HCT116 (cell line): ENCODE data around the gene IER3. TPM values are rescaled to one million over a fixed set of nuclear protein-coding genes. Genes with fewer than 3 reads are reported as not detected.

Experiments
- ATAC-seq: fragments of 200-7000 bp; cut with Tn5 transposase; 2 replicates; pipeline ENCODE4 v1.9.1; 2020; ENCODE audit warnings: mild to moderate bottlenecking, moderate library complexity
- BruUV-seq: library from RNA; stranded (reverse); fragments of 400-500 nt; replicated peaks from 2 replicates; lab custom pipeline; 2021; lab: Mats Ljungman, UMichigan
- CTCF ChIA-PET: fragments of 300-600 bp; sonication (Branson Sonifier 250); formaldehyde crosslinking; loops from one replicate; lab custom pipeline; 2021; ENCODE audit warnings: antibody characterized with exemption; lab: Charles Lee
- POLR2A ChIA-PET: fragments of 300-600, 350-600 bp; sonication (Branson Sonifier 250); formaldehyde crosslinking; loops from one replicate; lab custom pipeline; 2021; ENCODE audit warnings: antibody characterized with exemption; lab: Charles Lee
- RAD21 ChIA-PET, 2 experiments: fragments of 300-600 bp; sonication (Branson Sonifier 250); formaldehyde crosslinking; loops; one replicate each; lab custom pipeline; 2023; ENCODE audit warnings: low total read pairs in 2 of 2; ENCODE audit not compliant: uncharacterized antibody in 2 of 2, unreplicated experiment in 2 of 2, low non-redundant PET in 1 of 2; lab: Charles Lee
- DNase-seq: peaks from one replicate; pipeline ENCODE4 v3.0.0-alpha.2; 2010; ENCODE audit warnings: low read depth, low spot score
- H2AFZ ChIP-seq: fragments of 200-600 bp; shearing (Covaris generic), sonication (generic); 2 replicates; pipeline ENCODE4 v1.6.1; 2017; ENCODE audit warnings: low read depth, mixed run types, mixed read lengths, antibody characterized with exemption, low read length; ENCODE audit not compliant: poor library complexity, severe bottlenecking
- H3K27ac ChIP-seq: 2 replicates; pipeline ENCODE4 v1.5.1; 2012; ENCODE audit warnings: low read depth, low read length
- H3K27me3 ChIP-seq: fragments of 200-600 bp; sonication (generic); 2 replicates; pipeline ENCODE4 v1.6.1; 2016; ENCODE audit warnings: mixed run types, low read length, mixed read lengths; ENCODE audit not compliant: insufficient read depth
- H3K36me3 ChIP-seq, 2 experiments: fragments of 200-500 bp in 1 of 2; fragments of 200-600 bp in 1 of 2; sonication (Bioruptor generic) in 1 of 2; sonication (generic) in 1 of 2; 2 replicates each; pipeline versions ENCODE4 v1.5.1 to v1.6.1; 2014 to 2016; ENCODE audit warnings: low read length in 2 of 2, inconsistent platforms in 1 of 2, mixed read lengths in 1 of 2, mixed run types in 1 of 2; ENCODE audit not compliant: insufficient read depth in 2 of 2, control insufficient read depth in 1 of 2
- H3K4me1 ChIP-seq, 2 experiments: fragments of 200-600 bp in 1 of 2; sonication (generic) in 1 of 2; 2 replicates each; pipeline versions ENCODE4 v1.5.1 to v1.6.1; 2012 to 2017; ENCODE audit warnings: low read length in 2 of 2, inconsistent platforms in 1 of 2, mild to moderate bottlenecking in 1 of 2, mixed read lengths in 1 of 2, mixed run types in 1 of 2, moderate library complexity in 1 of 2; ENCODE audit not compliant: insufficient read depth in 2 of 2, control insufficient read depth in 1 of 2
- H3K4me2 ChIP-seq: fragments of 200-600 bp; sonication (generic); 2 replicates; pipeline ENCODE4 v1.6.1; 2017; ENCODE audit warnings: mixed run types, low read length, mixed read lengths
- H3K4me3 ChIP-seq, 2 experiments: fragments of 200-600 bp in 1 of 2; sonication (generic) in 1 of 2; replicated peaks in 1 of 2; 2 replicates each; pipeline ENCODE4 v1.5.1; 2011 to 2016; ENCODE audit warnings: low read length in 2 of 2, control low read depth in 1 of 2, low read depth in 1 of 2, mild to moderate bottlenecking in 1 of 2, mixed read lengths in 1 of 2, mixed run types in 1 of 2
- H3K79me2 ChIP-seq: fragments of 200-600 bp; sonication (generic); 2 replicates; pipeline ENCODE4 v1.6.1; 2017; ENCODE audit warnings: mild to moderate bottlenecking, mixed run types, low read length, moderate library complexity, mixed read lengths; ENCODE audit not compliant: insufficient read depth
- H3K9ac ChIP-seq: fragments of 200-600 bp; sonication (generic); 2 replicates; pipeline ENCODE4 v1.6.1; 2016; ENCODE audit warnings: low read length, mixed read lengths
- H3K9me2 ChIP-seq: fragments of 200-600 bp; sonication (generic), shearing (Covaris generic); 2 replicates; pipeline ENCODE4 v1.6.1; 2017; ENCODE audit warnings: mixed run types, mild to moderate bottlenecking, moderate library complexity; ENCODE audit not compliant: insufficient read depth
- H3K9me3 ChIP-seq, 2 experiments: fragments of 200-500 bp in 1 of 2; fragments of 200-600 bp in 1 of 2; sonication (Bioruptor generic) in 1 of 2; sonication (generic) in 1 of 2; 2 replicates each; pipeline ENCODE4 v1.6.1; 2014 to 2017; ENCODE audit warnings: low read length in 2 of 2, mixed read lengths in 2 of 2, inconsistent platforms in 1 of 2, low read depth in 1 of 2, mild to moderate bottlenecking in 1 of 2, mixed run types in 1 of 2, moderate library complexity in 1 of 2; ENCODE audit not compliant: control insufficient read depth in 1 of 2, insufficient read depth in 1 of 2
- H4K20me1 ChIP-seq: fragments of 200-600 bp; sonication (generic), shearing (Covaris generic); 2 replicates; pipeline ENCODE4 v1.6.1; 2017; ENCODE audit warnings: mixed run types, mild to moderate bottlenecking, moderate library complexity; ENCODE audit not compliant: insufficient read depth
- CBX3 ChIP-seq: IDR thresholded peaks from 2 replicates; pipeline ENCODE4 v1.6.1; 2012; ENCODE audit warnings: low read depth
- EZH2phosphoT487 ChIP-seq: fragments of 200-600 bp; IDR thresholded peaks from 2 replicates; pipeline ENCODE4 v1.6.1; 2018; ENCODE audit warnings: antibody characterized with exemption, borderline replicate concordance
- POLR2A ChIP-seq: IDR thresholded peaks from 2 replicates; pipeline ENCODE4 v1.7.0; 2011; ENCODE audit warnings: borderline replicate concordance; ENCODE audit not compliant: insufficient read depth, insufficient read length; ENCODE audit errors: extremely low read depth
- POLR2AphosphoS5 ChIP-seq: IDR thresholded peaks from 2 replicates; pipeline ENCODE4 v1.6.1; 2011; ENCODE audit warnings: mild to moderate bottlenecking, low read depth, low read length, moderate library complexity
- TCF7L2 ChIP-seq: IDR thresholded peaks from 2 replicates; pipeline ENCODE4 v1.7.0; 2011; ENCODE audit warnings: borderline replicate concordance, inconsistent platforms; ENCODE audit not compliant: insufficient read depth, insufficient read length; ENCODE audit errors: extremely low read depth
- YY1 ChIP-seq: IDR thresholded peaks from 2 replicates; pipeline ENCODE4 v1.6.1; 2011; ENCODE audit warnings: low read length, low read depth, moderate library complexity, mild to moderate bottlenecking; ENCODE audit not compliant: insufficient replicate concordance; ENCODE audit errors: extremely low read depth
- ZFX ChIP-seq: fragments of 450-650 bp; IDR thresholded peaks from 2 replicates; pipeline ENCODE4 v1.6.1; 2017
- intact Hi-C: fragments of 100-400 bp; cut with micrococcal nuclease; formaldehyde crosslinking; loops from 2 replicates; pipeline ENCODE4 v1.10.0; 2022
- total RNA-seq: library from RNA; stranded (reverse); gene quantifications from one replicate; pipeline ENCODE4 v1.2.1, GENCODE V29; 2021; ENCODE audit not compliant: unreplicated experiment
- TF ChIP-seq, protein P1 (sequence below): IDR thresholded peaks from 2 replicates; pipeline ENCODE4 v1.6.1; 2012
- TF ChIP-seq, protein P2 (sequence below): IDR thresholded peaks from 2 replicates; pipeline ENCODE4 v1.6.1; 2011; ENCODE audit warnings: mild to moderate bottlenecking, low read length, moderate library complexity; ENCODE audit not compliant: insufficient replicate concordance; ENCODE audit errors: extremely low read depth

IER3 gene
- total RNA-seq, 1 experiment from 2014 or later = 952 TPM

- ATAC-seq (peak; percentile 70), DNase-seq (peak; percentile 94)
- ChIA-PET RAD21 (no interaction called here), CTCF (no interaction called here)
- Histone ChIP-seq H3K27ac (peak within 1 kb of the TSS; percentile 93), H3K27me3 (no peaks in the 10 kb centered on the region), H3K4me3 (peak within 1 kb of the TSS; percentile 79 to 85), H3K9me3 (no peaks in the 10 kb centered on the region), H3K79me2 (peaks cover 15% of the 10 kb centered on the region), H4K20me1 (no peaks in the 10 kb centered on the region), H3K4me2 (peak within 1 kb of the TSS; percentile 91), H3K9me2 (no peaks in the 10 kb centered on the region), H3K4me1 (peaks cover 37 to 79% of the 10 kb centered on the region in 2 experiments)
- intact Hi-C loops = loop anchor here (1.0 to 10.0 kb wide), 3 partner anchors 72 to 342 kb away; no protein-coding TSS in a partner anchor
- TF ChIP-seq YY1 (peak; percentile 67), POLR2A (peak; percentile 98), TCF7L2 (peak; percentile 75), ZFX (peak; percentile 43), POLR2AphosphoS5 (peak; percentile 39; the same call in 1 of the 2 replicates), EZH2phosphoT487 (no peak), CBX3 (no peak)
- TF ChIP-seq, protein P1, sequence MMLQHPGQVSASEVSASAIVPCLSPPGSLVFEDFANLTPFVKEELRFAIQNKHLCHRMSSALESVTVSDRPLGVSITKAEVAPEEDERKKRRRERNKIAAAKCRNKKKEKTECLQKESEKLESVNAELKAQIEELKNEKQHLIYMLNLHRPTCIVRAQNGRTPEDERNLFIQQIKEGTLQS = no peak
- TF ChIP-seq, protein P2, sequence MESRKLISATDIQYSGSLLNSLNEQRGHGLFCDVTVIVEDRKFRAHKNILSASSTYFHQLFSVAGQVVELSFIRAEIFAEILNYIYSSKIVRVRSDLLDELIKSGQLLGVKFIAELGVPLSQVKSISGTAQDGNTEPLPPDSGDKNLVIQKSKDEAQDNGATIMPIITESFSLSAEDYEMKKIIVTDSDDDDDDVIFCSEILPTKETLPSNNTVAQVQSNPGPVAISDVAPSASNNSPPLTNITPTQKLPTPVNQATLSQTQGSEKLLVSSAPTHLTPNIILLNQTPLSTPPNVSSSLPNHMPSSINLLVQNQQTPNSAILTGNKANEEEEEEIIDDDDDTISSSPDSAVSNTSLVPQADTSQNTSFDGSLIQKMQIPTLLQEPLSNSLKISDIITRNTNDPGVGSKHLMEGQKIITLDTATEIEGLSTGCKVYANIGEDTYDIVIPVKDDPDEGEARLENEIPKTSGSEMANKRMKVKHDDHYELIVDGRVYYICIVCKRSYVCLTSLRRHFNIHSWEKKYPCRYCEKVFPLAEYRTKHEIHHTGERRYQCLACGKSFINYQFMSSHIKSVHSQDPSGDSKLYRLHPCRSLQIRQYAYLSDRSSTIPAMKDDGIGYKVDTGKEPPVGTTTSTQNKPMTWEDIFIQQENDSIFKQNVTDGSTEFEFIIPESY = peak; percentile 50
- TF ChIP-seq, all 23 proteins: peak for 6
- POLR2A ChIA-PET = interaction anchor here (0.7 to 16.4 kb wide), 13 partner anchors 10 to 141 kb away, joined by 3 to 680 read pairs (median 5); no protein-coding TSS in a partner anchor
- peak within 1 kb of the TSS; percentile 97 for H3K9ac ChIP-seq
- no TSS peak for BruUV-seq
- H3K36me3 ChIP-seq = peaks cover 4 to 11% of the 10 kb centered on the region in 2 experiments; a peak in 1 of 4 replicates
- H2AFZ ChIP-seq = no peak within 1 kb of the TSS
Measured at GRCh38 chr6:30742316-30743098, 1.8 kb downstream of the IER3 start, which contains the start of gene FLOT1. Gene FLOT1 (minus strand): TSS chr6:30742687. CDS start chr6:30742189, 498 bp downstream.
